CD4-positive, alpha-beta T cell treated with Interleukin-15 for 1 hour (primary cell): ENCODE results near the gene GIGYF2.
"Not testable (repeated sequence)": the region's sequence is repeated elsewhere in the genome, so short reads cannot be mapped to it uniquely, and the experiment has no call there.

Experiments used
- DNase-seq: peaks from one replicate; pipeline ENCODE4 v3.0.0-alpha.2; 2020

Gene GIGYF2

DNA sequence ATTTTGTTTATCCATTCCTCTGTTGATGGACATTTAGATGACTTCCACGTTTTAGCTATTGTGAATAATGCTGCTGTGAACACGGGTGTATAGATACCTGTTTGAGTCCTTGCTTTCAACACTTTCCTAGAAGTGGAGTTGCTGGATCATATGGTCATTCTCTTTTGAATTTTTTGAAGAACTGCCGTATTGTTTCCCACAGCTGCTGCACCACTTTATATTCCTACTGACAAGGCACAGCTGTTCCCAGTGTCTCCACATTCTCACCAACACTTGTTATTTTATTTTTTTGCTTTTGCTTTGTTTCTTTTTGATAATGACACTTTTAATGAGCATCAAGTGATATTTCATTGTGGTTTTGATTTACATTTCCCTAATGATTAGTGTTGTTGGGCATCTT, 120.6 kb downstream of the GIGYF2 start:
- no peak for DNase-seq

GRCh38 chr2:232829988-232830387, 132.9 kb downstream of the GIGYF2 start:
- DNase-seq, result no peak

DNA sequence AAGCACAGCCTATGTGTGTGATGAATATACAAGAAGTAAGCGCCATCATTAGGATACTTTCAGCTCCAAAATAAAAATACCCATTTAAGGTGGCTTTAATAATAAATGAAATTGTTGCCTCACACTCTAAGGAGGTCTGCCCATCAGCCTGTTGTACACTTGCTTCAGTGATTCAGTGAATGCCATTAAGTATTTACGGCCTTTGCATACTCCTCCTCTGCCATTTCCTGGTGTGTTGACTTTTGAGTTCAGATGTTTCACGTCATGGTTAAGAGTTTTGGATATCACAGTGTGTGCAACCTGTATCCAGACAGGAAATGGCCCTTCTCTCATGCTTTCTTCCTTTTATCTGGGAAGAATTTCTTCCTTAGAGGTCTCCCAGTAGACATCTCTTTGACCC, 134.4 kb downstream of the GIGYF2 start:
- DNase-seq, result no peak

- no peak for DNase-seq
Measured at GRCh38 chr2:232833830-232834229, 136.7 kb downstream of the GIGYF2 start.

DNA sequence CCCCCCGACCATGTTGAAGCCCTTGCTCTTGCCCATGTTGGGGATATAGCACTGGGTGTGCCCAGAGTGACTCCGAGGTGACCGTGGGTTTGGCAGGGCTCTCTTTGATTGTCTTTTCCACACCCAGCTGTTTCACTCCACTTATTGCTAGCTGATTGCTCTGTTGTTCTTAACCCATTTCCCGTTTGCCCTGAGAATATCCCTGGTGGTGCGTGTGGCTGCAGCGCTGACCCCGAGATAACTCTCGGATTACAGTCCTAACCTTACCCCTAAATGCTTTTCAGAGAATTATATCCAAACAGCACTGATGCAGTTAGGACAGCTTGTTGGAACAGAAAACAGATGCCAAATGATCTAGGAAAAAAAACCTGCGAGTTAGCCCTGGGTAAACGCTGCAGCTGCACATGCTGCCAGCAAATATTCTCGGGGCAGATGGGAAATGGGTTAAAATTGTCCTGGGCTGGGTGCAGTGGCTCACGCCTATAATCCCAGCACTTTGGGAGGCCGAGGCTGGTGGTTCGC, 138.6 kb downstream of the GIGYF2 start:
- no peak for DNase-seq

GRCh38 chr2:232836934-232837333, 139.8 kb downstream of the GIGYF2 start:
- no peak for DNase-seq

DNA sequence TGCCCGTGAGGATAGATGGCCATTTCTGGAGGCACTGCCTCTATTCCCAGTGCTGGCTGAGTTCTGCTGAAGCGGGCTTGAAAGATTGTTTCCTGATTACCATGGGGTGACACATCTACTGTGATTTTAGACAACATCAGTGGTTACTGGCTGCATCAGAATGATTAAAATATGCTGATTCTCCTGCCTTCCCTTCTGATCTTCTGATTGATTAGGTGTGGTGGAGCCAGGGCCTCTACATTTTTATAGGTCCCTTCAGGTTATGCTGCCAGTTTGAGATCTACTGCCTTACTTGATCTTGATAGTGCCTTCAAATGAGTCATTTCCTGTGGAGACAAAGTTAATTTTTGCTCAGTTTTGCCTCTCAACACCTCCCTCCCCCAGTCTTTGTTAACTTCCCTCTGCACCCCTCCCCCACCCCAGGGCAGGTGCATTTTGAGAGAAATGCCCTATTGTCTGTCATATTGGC, 141.3 kb downstream of the GIGYF2 start:
- DNase-seq, result peak; percentile 62

DNA sequence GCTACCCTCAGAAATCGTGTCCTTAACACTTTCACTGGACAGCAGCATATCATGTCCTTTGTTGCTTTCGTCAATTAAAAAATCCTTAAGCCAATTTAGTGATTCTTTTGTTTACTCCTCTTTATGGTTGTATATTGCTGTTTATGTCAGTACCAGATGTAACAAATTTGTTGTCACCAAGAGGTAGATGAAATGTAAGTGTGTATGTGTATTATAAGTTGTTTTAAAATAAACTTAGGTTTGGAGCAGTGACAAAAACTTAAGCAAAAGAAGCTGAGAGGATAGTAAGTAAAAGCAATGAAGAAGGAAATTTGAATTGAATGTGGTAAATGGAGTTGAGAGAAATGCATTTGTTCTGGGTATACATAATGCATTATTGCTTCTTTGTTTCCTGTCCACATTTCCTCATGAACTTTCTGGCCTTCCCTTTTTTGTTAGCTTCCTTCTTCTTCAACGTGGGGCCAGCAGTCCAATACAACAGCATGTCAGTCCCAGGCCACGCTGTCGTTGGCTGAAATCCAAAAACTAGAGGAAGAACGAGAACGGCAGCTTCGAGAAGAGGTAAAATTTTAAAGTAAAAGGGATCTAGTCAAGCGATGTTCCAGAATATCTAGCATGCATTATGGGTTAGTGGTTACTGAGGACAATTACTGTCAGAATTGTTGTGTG, 142.4 kb downstream of the GIGYF2 start:
- peak; percentile 47 for DNase-seq

DNA sequence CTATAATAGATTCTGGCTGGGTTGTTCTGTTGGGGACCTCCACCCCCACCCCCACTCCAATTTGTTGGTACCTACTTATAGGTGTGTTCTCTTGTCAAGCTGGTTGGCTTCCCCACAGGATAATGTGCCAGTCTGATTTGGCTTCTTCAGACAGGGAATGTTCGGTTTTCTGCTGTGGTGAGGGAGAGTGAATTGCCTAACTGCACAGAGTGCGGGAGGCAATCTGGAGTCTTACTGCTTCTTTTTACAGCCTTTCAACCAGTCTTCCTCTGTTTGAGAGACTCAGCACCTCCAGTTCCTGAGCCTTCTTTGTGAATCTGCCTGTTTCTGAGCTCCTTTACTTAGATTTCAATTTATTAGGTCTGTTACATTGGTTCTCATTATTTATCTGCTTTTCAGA, 145.6 kb downstream of the GIGYF2 start:
- DNase-seq, result no peak

- no peak for DNase-seq
Measured at GRCh38 chr2:232843834-232844233, 146.7 kb downstream of the GIGYF2 start.

GRCh38 chr2:232846055-232846454, 148.9 kb downstream of the GIGYF2 start:
- DNase-seq, result no peak

GRCh38 chr2:232850039-232850438, 152.9 kb downstream of the GIGYF2 start:
- no peak for DNase-seq

DNA sequence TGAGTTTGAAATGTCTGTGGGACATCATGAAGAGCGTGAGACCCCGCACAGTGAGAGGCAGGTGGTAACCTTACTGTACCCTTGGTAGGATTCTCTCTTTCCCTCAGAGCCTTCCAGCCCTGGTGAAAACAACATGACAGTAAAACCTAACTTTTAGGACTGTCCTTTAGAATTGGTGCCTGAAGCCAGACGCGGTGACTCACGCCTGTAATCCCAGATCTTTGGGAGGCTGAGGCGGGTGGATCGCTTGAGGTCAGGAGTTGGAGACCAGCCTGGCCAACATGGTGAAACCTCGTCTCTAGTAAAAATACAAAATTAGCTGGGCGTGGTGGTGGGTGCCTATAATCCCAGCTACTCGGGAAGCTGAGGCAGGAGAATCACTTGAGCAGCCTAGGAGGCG, 154.9 kb downstream of the GIGYF2 start:
- not testable (repeated sequence) for DNase-seq

GRCh38 chr2:232852676-232853075, 155.5 kb downstream of the GIGYF2 start:
- DNase-seq, result no peak

DNA sequence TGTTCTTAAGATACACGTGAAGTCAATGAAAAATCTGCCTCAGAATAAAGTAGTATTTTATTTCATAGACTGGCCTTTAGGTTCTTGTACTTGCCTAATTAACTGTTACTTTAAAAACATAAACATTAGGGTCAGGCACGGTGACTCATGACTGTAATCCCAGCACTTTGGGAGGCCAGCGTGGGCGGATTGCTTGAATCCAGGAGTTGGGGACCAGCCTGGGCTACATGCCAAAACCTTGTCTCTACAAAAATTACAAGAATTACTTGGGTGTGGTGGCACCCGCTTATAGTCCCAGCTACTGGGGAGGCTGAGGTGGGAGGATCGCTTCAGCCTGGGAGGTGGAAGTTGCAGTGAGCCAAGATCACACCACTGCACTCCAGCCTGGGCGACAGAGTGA, 157.0 kb downstream of the GIGYF2 start:
- no peak for DNase-seq

- no peak for DNase-seq
Measured at GRCh38 chr2:232857158-232857563, 160.0 kb downstream of the GIGYF2 start.

DNA sequence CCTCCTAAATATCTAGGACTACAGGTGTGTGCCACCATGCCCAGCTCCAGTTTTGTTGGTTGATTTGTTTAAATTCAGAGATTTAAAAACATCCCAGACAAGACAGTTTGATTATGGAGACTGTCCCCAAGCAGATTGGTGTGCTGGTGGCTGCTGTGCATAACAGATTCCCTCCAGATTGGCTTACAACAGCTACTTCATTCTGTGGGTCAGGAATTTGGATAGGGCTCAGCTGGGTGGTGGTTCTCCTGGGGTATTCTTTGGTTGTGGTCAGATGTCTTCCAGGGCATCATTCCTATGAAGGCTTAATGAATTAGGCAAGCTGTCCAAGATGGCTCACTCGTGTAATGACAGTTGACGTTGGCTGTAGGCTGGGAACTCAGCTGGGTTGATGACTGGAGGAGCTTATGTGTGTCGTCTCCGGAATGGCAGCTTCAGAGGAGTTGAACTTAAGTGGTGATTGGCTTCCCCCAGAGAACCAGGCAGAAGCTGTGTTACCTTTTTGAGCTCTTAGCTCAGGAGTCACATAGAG, 162.3 kb downstream of the GIGYF2 start:
- DNase-seq, result no peak

GRCh38 chr2:232860593-232861241, 163.6 kb downstream of the GIGYF2 start:
- DNase-seq, result no peak

GRCh38 chr2:232861353-232861752, 164.2 kb downstream of the GIGYF2 start:
- no peak for DNase-seq

GRCh38 chr2:232863996-232864395, 166.9 kb downstream of the GIGYF2 start:
- no peak for DNase-seq

GRCh38 chr2:232865165-232865564, 168.0 kb downstream of the GIGYF2 start:
- no peak for DNase-seq

- no peak for DNase-seq
Measured at GRCh38 chr2:232866104-232866503, 169.0 kb downstream of the GIGYF2 start.

GRCh38 chr2:232869138-232870017, 172.2 kb downstream of the GIGYF2 start:
- no peak for DNase-seq
